Kidney (tissue), 14 donors: ENCODE results near the gene PDGFRA. TPM values are rescaled to one million over a fixed set of nuclear protein-coding genes. Genes with fewer than 3 reads are reported as not detected.
"Not testable (repeated sequence)": the region's sequence is repeated elsewhere in the genome, so short reads cannot be mapped to it uniquely, and the experiment has no call there.

Experiments used
- DNase-seq, 5 donors: peaks; one replicate each; pipeline ENCODE4 v3.0.0-alpha.2; 2013 to 2020
- FAIRE-seq: peaks from 2 replicates; lab custom pipeline; 2012; peaks lifted over from hg19 to GRCh38; lab: Jason Lieb, UNC
- H3K27ac ChIP-seq, 2 donors: one replicate each; pipeline ENCODE4 v1.7.0; 2013; ENCODE audit warnings: low read depth in 2 of 2, low read length in 2 of 2, inconsistent platforms in 1 of 2
- H3K27me3 ChIP-seq: one replicate; pipeline ENCODE4 v1.7.1; 2013; ENCODE audit warnings: low read length, inconsistent platforms; ENCODE audit not compliant: control insufficient read depth, insufficient read depth
- H3K36me3 ChIP-seq, 3 donors: one replicate each; pipeline versions ENCODE4 v1.7.0 to v1.7.1; 2013; ENCODE audit warnings: low read length in 3 of 3, control low read depth in 1 of 3, inconsistent platforms in 1 of 3; ENCODE audit not compliant: insufficient read depth in 3 of 3, control insufficient read depth in 2 of 3
- H3K4me1 ChIP-seq, 3 donors: one replicate each; pipeline versions ENCODE4 v1.7.0 to v1.7.1; 2013; ENCODE audit warnings: low read length in 3 of 3, inconsistent platforms in 1 of 3, low read depth in 1 of 3; ENCODE audit not compliant: control insufficient read depth in 2 of 3, insufficient read depth in 2 of 3
- H3K4me3 ChIP-seq, 3 donors: one replicate each; pipeline versions ENCODE4 v1.7.0 to v1.8.1; 2013; ENCODE audit warnings: low read length in 3 of 3, control low read depth in 1 of 3, inconsistent platforms in 1 of 3
- H3K9ac ChIP-seq, 3 donors: one replicate each; pipeline versions ENCODE4 v1.7.0 to v1.7.1; 2013; ENCODE audit warnings: low read length in 3 of 3, control low read depth in 1 of 3, inconsistent platforms in 1 of 3
- H3K9me3 ChIP-seq, 3 donors: one replicate each; pipeline versions ENCODE4 v1.7.0 to v1.7.1; 2013; ENCODE audit warnings: low read length in 3 of 3, control low read depth in 1 of 3, inconsistent platforms in 1 of 3; ENCODE audit not compliant: control insufficient read depth in 2 of 3, insufficient read depth in 1 of 3
- CTCF ChIP-seq: IDR thresholded peaks from 3 replicates; pipeline ENCODE4 v1.5.1; 2012; ENCODE audit warnings: mild to moderate bottlenecking, moderate library complexity, borderline replicate concordance; ENCODE audit not compliant: insufficient read depth; ENCODE audit errors: extremely low read depth
- intact Hi-C: fragments of 100-400 bp; cut with DNase I; formaldehyde crosslinking; loops from one replicate; pipeline ENCODE4 v1.11.1; 2022
- polyA plus RNA-seq: library from polyadenylated mRNA; stranded (reverse); fragments of 350-450 nt; fragmentation: Illumina TruSeq; extraction: RNeasy Lipid Tissue Mini Kit (QIAGEN cat#74804); gene quantifications from one replicate; pipeline ENCODE4 v1.2.3, GENCODE V29; 2014; ENCODE audit warnings: low read depth, low replicate concordance; ENCODE audit not compliant: insufficient read depth
- total RNA-seq: library from RNA; stranded (reverse); fragmentation: NEBNext Ultra II Directional; extraction: Animal tissue kit (Norgen Biotek cat#: 25700); gene quantifications from one replicate; pipeline ENCODE4 v1.2.1, GENCODE V29; 2021
- donor health status: control.
- donor health status: control.
- donor health status: control.
- donor health status: control.
- donor health status: control.
- donor health status: DM: yes; HTN: yes; CAD: no.
- donor health status: Normal renal cell carcinoma (clear cell type).

The PDGFRA gene
- total and polyA plus RNA-seq, 2 donors from 2014 or later = 12.3 to 71.0 TPM

- intact Hi-C loops = no loop called here
- Histone ChIP-seq H3K27me3 (no peaks in the 10 kb centered on the region), H3K9ac (no peak overlapping the region), H3K4me3 (no peak overlapping the region), H3K36me3 (no peaks in the 10 kb centered on the region), H3K9me3 (no peaks in the 10 kb centered on the region), H3K27ac (no peak overlapping the region), H3K4me1 (no peaks in the 10 kb centered on the region)
- TF ChIP-seq CTCF = no peak
- FAIRE-seq (no peak), DNase-seq (no peak)
Observed at GRCh38 chr4:54332542-54332941, 103.4 kb downstream of the PDGFRA start.

- Histone ChIP-seq H3K4me3 (no peak overlapping the region), H3K9me3 (no peaks in the 10 kb centered on the region), H3K4me1 (no peaks in the 10 kb centered on the region), H3K9ac (no peak overlapping the region), H3K27me3 (no peaks in the 10 kb centered on the region), H3K27ac (no peak overlapping the region), H3K36me3 (no peaks in the 10 kb centered on the region)
- TF ChIP-seq CTCF = no peak
- intact Hi-C loops = no loop called here
- FAIRE-seq = no peak
- DNase-seq = no peak
Observed at GRCh38 chr4:54333657-54334056, 104.6 kb downstream of the PDGFRA start.

- H3K9ac ChIP-seq, H3K27me3 ChIP-seq, H3K36me3 ChIP-seq, H3K4me1 ChIP-seq, DNase-seq, H3K9me3 ChIP-seq, H3K27ac ChIP-seq, H3K4me3 ChIP-seq, FAIRE-seq, intact Hi-C loops: not testable (repeated sequence)
Observed at GRCh38 chr4:54334769-54335168, 105.7 kb downstream of the PDGFRA start.

- DNase-seq (no peak), FAIRE-seq (no peak)
- Histone ChIP-seq H3K4me1 (no peaks in the 10 kb centered on the region), H3K27ac (no peak overlapping the region), H3K4me3 (no peak overlapping the region), H3K9me3 (no peaks in the 10 kb centered on the region), H3K27me3 (no peaks in the 10 kb centered on the region), H3K36me3 (no peaks in the 10 kb centered on the region), H3K9ac (no peak overlapping the region)
- no peak for TF ChIP-seq CTCF
- intact Hi-C loops = no loop called here
Observed at GRCh38 chr4:54337009-54337408, 107.9 kb downstream of the PDGFRA start.

GRCh38 chr4:54342067-54342466 lies 113.0 kb downstream of the PDGFRA start:
- H3K27me3 ChIP-seq, H3K9ac ChIP-seq, DNase-seq, H3K27ac ChIP-seq, H3K4me1 ChIP-seq, H3K9me3 ChIP-seq, H3K4me3 ChIP-seq, intact Hi-C loops, FAIRE-seq, H3K36me3 ChIP-seq: not testable (repeated sequence)
